ENCODE data around the gene LOC128125822.

Gene LOC128125822

GRCh38 chr6:63554782-63555181 is 17.5 kb upstream of the LOC128125822 start:
- no peak overlapping the region for H3K4me3 ChIP-seq (ENCODE audit: low read depth in 1 of 5, low read length in 5 of 5)
- H3K36me3 ChIP-seq (ENCODE audit: control insufficient read depth in 5 of 5, insufficient read depth in 5 of 5, low read length in 5 of 5): no peaks in the 10 kb centered on the region
- no peak overlapping the region for H3K27ac ChIP-seq (ENCODE audit: low read depth, low read length)
- no peaks in the 10 kb centered on the region for H3K4me1 ChIP-seq (ENCODE audit: control insufficient read depth in 5 of 5, insufficient read depth in 5 of 5, low read length in 5 of 5)
- no peaks in the 10 kb centered on the region for H3K9me3 ChIP-seq (ENCODE audit: control insufficient read depth in 5 of 5, low read length in 5 of 5)
- no peak overlapping the region for H3K9ac ChIP-seq (ENCODE audit: low read length in 5 of 5)
- no peaks in the 10 kb centered on the region for H3K27me3 ChIP-seq (ENCODE audit: control insufficient read depth in 5 of 5, insufficient read depth in 4 of 5, low read length in 5 of 5)

GRCh38 chr6:63556369-63556768 is 15.9 kb upstream of the LOC128125822 start:
- Histone ChIP-seq H3K36me3 (ENCODE audit: control insufficient read depth in 5 of 5, insufficient read depth in 5 of 5, low read length in 5 of 5) (no peaks in the 10 kb centered on the region), H3K27ac (ENCODE audit: low read depth, low read length) (no peak overlapping the region), H3K4me1 (ENCODE audit: control insufficient read depth in 5 of 5, insufficient read depth in 5 of 5, low read length in 5 of 5) (no peaks in the 10 kb centered on the region), H3K9ac (ENCODE audit: low read length in 5 of 5) (no peak overlapping the region), H3K9me3 (ENCODE audit: control insufficient read depth in 5 of 5, low read length in 5 of 5) (no peaks in the 10 kb centered on the region), H3K27me3 (ENCODE audit: control insufficient read depth in 5 of 5, insufficient read depth in 4 of 5, low read length in 5 of 5) (no peaks in the 10 kb centered on the region), H3K4me3 (ENCODE audit: low read depth in 1 of 5, low read length in 5 of 5) (no peak overlapping the region)

GRCh38 chr6:63558278-63558677 is 14.0 kb upstream of the LOC128125822 start:
- Histone ChIP-seq H3K27ac (ENCODE audit: low read depth, low read length) (no peak overlapping the region), H3K4me1 (ENCODE audit: control insufficient read depth in 5 of 5, insufficient read depth in 5 of 5, low read length in 5 of 5) (no peaks in the 10 kb centered on the region), H3K9ac (ENCODE audit: low read length in 5 of 5) (no peak overlapping the region), H3K36me3 (ENCODE audit: control insufficient read depth in 5 of 5, insufficient read depth in 5 of 5, low read length in 5 of 5) (no peaks in the 10 kb centered on the region), H3K4me3 (ENCODE audit: low read depth in 1 of 5, low read length in 5 of 5) (no peak overlapping the region), H3K27me3 (ENCODE audit: control insufficient read depth in 5 of 5, insufficient read depth in 4 of 5, low read length in 5 of 5) (no peaks in the 10 kb centered on the region), H3K9me3 (ENCODE audit: control insufficient read depth in 5 of 5, low read length in 5 of 5) (no peaks in the 10 kb centered on the region)

- Histone ChIP-seq H3K9ac (ENCODE audit: low read length in 5 of 5) (no peak overlapping the region), H3K27me3 (ENCODE audit: control insufficient read depth in 5 of 5, insufficient read depth in 4 of 5, low read length in 5 of 5) (no peaks in the 10 kb centered on the region), H3K27ac (ENCODE audit: low read depth, low read length) (no peak overlapping the region), H3K4me1 (ENCODE audit: control insufficient read depth in 5 of 5, insufficient read depth in 5 of 5, low read length in 5 of 5) (no peaks in the 10 kb centered on the region), H3K36me3 (ENCODE audit: control insufficient read depth in 5 of 5, insufficient read depth in 5 of 5, low read length in 5 of 5) (no peaks in the 10 kb centered on the region), H3K4me3 (ENCODE audit: low read depth in 1 of 5, low read length in 5 of 5) (no peak overlapping the region), H3K9me3 (ENCODE audit: control insufficient read depth in 5 of 5, low read length in 5 of 5) (no peaks in the 10 kb centered on the region)
These were observed 11.4 kb upstream of the LOC128125822 start for GRCh38 chr6:63560801-63561287.

DNA sequence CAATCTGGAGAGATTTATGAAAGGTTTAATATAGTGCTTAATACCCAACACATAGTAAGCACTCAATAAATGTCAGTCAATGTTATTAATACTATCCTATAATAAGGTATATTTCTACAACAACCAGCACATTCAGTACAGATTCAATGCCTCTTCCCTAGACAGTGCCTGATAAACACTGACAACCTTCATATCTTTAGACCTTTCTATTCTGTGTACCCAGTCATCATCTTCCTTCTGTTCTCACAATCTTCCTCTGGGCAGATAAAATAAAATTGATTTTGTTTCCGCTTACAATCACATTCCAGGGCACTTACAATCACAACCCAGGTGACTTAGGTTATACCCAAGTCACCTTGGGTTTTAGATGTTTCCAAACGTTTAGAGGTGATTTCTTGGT is 11.0 kb upstream of the LOC128125822 start:
- Histone ChIP-seq H3K36me3 (ENCODE audit: control insufficient read depth in 5 of 5, insufficient read depth in 5 of 5, low read length in 5 of 5) (no peaks in the 10 kb centered on the region), H3K9me3 (ENCODE audit: control insufficient read depth in 5 of 5, low read length in 5 of 5) (no peaks in the 10 kb centered on the region), H3K27me3 (ENCODE audit: control insufficient read depth in 5 of 5, insufficient read depth in 4 of 5, low read length in 5 of 5) (no peaks in the 10 kb centered on the region), H3K4me3 (ENCODE audit: low read depth in 1 of 5, low read length in 5 of 5) (no peak overlapping the region), H3K4me1 (ENCODE audit: control insufficient read depth in 5 of 5, insufficient read depth in 5 of 5, low read length in 5 of 5) (no peaks in the 10 kb centered on the region), H3K27ac (ENCODE audit: low read depth, low read length) (no peak overlapping the region), H3K9ac (ENCODE audit: low read length in 5 of 5) (no peak overlapping the region)

DNA sequence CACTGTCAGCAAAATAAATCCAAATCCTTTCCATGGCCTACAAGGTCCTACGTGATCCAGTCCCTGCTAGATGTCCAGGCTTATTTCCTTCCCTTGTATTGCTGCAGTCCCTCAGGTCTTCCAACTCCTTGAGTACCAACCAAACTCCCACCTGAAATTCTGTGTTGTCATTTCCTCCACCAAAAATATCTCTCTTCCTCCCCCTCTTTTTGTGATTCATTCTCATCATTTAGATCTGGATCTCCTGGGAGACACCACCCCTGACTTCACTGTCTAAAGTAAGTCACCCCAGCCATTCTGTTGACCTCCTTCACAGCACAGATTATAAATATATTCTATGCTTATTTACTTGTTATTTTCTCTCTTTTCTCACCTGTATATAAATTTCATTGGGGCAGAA is 9.0 kb upstream of the LOC128125822 start:
- no peaks in the 10 kb centered on the region for H3K36me3 ChIP-seq (ENCODE audit: control insufficient read depth in 5 of 5, insufficient read depth in 5 of 5, low read length in 5 of 5)

DNA sequence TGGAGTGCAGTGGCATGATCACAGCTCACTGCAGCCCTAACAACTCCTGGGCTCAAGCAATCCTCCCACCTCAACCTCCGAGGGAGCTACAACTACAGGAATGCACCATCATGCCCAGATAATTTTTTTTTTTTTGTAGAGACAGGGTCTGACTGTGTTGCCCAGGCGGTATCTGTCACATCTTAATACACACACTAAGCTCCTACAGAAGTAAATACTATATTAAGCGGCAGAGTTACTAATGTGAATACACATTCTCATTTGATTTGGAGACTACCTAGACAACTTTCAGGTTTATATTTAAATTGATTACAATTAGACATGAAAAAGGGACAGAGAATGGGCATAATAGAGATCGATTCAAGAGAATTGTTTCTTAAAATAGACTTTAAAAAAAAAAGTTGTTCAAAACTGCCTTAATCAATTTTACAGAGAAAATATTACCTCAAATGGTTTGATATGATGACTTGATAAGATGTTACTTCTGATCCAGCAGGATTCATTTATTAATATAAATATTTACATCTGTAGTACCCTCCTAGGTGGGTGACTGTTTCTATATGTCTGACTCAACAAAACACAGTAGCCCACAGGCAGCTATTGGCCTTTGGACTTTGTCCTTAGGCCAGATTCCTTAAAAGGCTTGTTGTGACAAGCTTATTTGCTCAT is 7.1 kb upstream of the LOC128125822 start:
- Histone ChIP-seq H3K9ac (ENCODE audit: low read length in 5 of 5) (no peak overlapping the region), H3K4me3 (ENCODE audit: low read depth in 1 of 5, low read length in 5 of 5) (no peak overlapping the region), H3K4me1 (ENCODE audit: control insufficient read depth in 5 of 5, insufficient read depth in 5 of 5, low read length in 5 of 5) (no peaks in the 10 kb centered on the region), H3K27ac (ENCODE audit: low read depth, low read length) (no peak overlapping the region), H3K9me3 (ENCODE audit: control insufficient read depth in 5 of 5, low read length in 5 of 5) (peaks cover 0 to 6% (median 0%) of the 10 kb centered on the region in 5 donors), H3K27me3 (ENCODE audit: control insufficient read depth in 5 of 5, insufficient read depth in 4 of 5, low read length in 5 of 5) (no peaks in the 10 kb centered on the region), H3K36me3 (ENCODE audit: control insufficient read depth in 5 of 5, insufficient read depth in 5 of 5, low read length in 5 of 5) (no peaks in the 10 kb centered on the region)

More for the DNA sequence above, 9.0 kb upstream of the LOC128125822 start:
- H3K9ac ChIP-seq (ENCODE audit: low read length in 5 of 5): no peak overlapping the region
- H3K4me1 ChIP-seq (ENCODE audit: control insufficient read depth in 5 of 5, insufficient read depth in 5 of 5, low read length in 5 of 5): no peaks in the 10 kb centered on the region
- no peak overlapping the region for H3K27ac ChIP-seq (ENCODE audit: low read depth, low read length)
- no peak overlapping the region for H3K4me3 ChIP-seq (ENCODE audit: low read depth in 1 of 5, low read length in 5 of 5)
- no peaks in the 10 kb centered on the region for H3K27me3 ChIP-seq (ENCODE audit: control insufficient read depth in 5 of 5, insufficient read depth in 4 of 5, low read length in 5 of 5)
- H3K9me3 ChIP-seq (ENCODE audit: control insufficient read depth in 5 of 5, low read length in 5 of 5): peaks cover 0 to 6% (median 0%) of the 10 kb centered on the region in 5 donors

DNA sequence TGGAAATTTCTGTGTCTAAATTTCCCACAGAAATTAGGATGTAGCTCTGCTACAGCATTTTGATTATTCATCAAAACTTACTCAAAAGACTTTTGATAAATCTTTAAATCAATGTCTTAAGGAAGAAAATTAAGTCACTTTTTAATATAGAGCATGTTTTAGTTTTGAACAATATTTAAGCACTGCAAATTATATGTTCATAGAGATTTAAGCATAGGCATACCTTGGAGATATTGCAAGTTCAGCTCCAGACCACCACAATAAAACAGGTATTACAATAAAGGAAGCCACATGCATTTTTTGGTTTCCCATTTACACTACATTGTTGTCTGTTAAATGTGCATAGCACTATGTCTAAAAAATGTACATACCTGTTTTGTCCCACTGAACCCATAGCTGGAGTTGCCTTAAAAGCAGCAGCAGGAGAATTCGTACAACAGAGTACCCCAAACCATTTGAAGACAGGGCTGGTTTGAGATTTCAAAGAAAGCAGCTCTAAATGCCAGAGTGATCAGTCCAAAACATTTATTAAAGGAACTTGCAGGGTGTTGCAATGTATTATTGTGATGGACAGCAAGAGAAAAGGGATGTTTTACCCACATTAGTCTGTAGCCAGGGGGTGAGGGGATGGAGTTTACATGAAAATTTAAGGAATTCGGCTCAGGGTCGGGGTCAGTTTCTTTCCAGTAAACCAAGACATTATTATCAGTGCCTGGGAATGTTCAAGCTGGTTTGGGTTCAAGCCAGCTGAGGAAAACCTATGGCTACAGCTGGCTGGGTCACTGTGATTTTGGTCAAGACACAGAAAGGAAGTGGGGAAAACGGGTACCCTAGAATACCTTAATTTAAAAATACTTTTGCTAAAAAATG is 6.3 kb upstream of the LOC128125822 start:
- Histone ChIP-seq H3K9ac (ENCODE audit: low read length in 5 of 5) (no peak overlapping the region), H3K36me3 (ENCODE audit: control insufficient read depth in 5 of 5, insufficient read depth in 5 of 5, low read length in 5 of 5) (no peaks in the 10 kb centered on the region), H3K27me3 (ENCODE audit: control insufficient read depth in 5 of 5, insufficient read depth in 4 of 5, low read length in 5 of 5) (no peaks in the 10 kb centered on the region), H3K4me1 (ENCODE audit: control insufficient read depth in 5 of 5, insufficient read depth in 5 of 5, low read length in 5 of 5) (no peaks in the 10 kb centered on the region), H3K9me3 (ENCODE audit: control insufficient read depth in 5 of 5, low read length in 5 of 5) (peaks cover 0 to 6% (median 0%) of the 10 kb centered on the region in 5 donors), H3K27ac (ENCODE audit: low read depth, low read length) (no peak overlapping the region), H3K4me3 (ENCODE audit: low read depth in 1 of 5, low read length in 5 of 5) (no peak overlapping the region)

DNA sequence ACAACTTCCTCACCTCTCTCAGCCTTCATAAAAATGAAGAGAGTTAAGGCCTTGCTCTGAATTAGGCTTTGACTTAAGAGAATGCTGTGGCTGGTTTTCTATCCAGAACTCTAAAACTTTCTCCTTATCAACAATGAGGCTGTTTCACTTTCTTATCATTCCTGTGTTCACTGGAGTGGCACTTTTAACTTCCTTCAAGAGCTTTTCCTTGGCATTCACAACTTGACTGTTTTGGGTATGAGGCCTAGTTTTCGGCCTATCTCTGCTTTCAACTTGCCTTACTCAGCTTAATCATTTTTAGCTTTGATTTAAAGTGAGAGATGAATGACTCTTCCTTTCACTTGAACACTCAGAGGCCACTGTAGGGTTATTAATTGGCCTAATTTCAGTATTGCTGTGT is 4.3 kb upstream of the LOC128125822 start:
- no peak overlapping the region for H3K27ac ChIP-seq (ENCODE audit: low read depth, low read length)

More for the DNA sequence above, 4.3 kb upstream of the LOC128125822 start:
- Histone ChIP-seq H3K4me3 (ENCODE audit: low read depth in 1 of 5, low read length in 5 of 5) (no peak overlapping the region), H3K9ac (ENCODE audit: low read length in 5 of 5) (no peak overlapping the region), H3K36me3 (ENCODE audit: control insufficient read depth in 5 of 5, insufficient read depth in 5 of 5, low read length in 5 of 5) (no peaks in the 10 kb centered on the region), H3K27me3 (ENCODE audit: control insufficient read depth in 5 of 5, insufficient read depth in 4 of 5, low read length in 5 of 5) (no peaks in the 10 kb centered on the region), H3K9me3 (ENCODE audit: control insufficient read depth in 5 of 5, low read length in 5 of 5) (peaks cover 0 to 6% (median 0%) of the 10 kb centered on the region in 5 donors), H3K4me1 (ENCODE audit: control insufficient read depth in 5 of 5, insufficient read depth in 5 of 5, low read length in 5 of 5) (peaks cover 0 to 8% (median 7%) of the 10 kb centered on the region in 5 donors)

Data from subcutaneous abdominal adipose tissue (tissue), 5 donors.